Fibroblast of pulmonary artery (primary cell): ENCODE data around the gene ST14.

Experiments
- DNase-seq: peaks from one replicate; pipeline ENCODE4 v3.0.0-alpha.2; 2010; ENCODE audit warnings: low read depth
- H3K4me3 ChIP-seq: replicated peaks from 2 replicates; pipeline ENCODE4 v1.5.1; 2011; ENCODE audit warnings: low read depth, mild to moderate bottlenecking, control low read depth, low read length, moderate library complexity
- CTCF ChIP-seq: IDR thresholded peaks from 2 replicates; pipeline ENCODE4 v1.5.1; 2011; ENCODE audit warnings: mild to moderate bottlenecking, control low read depth, low read length, inconsistent platforms; ENCODE audit errors: missing control alignments

The ST14 gene

DNA sequence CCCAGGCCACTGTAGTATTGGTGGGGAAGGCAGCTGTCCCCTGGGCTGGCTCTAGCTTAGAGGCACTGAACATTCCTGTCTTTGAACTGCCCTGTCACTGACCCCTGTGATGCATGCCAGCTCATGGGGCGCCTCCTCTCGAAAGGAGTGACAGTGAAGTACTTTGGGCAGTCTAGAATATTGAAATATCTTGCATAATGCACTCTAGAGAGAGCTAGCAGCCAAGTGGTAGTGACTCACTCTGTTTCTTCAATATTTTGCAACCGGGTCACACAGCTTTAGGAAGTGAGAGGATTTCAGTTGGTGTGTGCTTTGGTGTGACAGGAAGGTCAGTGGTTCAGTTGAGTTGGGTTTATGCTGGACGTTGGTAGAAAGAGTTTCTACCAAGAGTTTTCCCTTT lies 35.5 kb upstream of the ST14 start:
- DNase-seq, result peak; percentile 95
- TF ChIP-seq CTCF, result no peak
- H3K4me3 ChIP-seq, result no peak overlapping the region

DNA sequence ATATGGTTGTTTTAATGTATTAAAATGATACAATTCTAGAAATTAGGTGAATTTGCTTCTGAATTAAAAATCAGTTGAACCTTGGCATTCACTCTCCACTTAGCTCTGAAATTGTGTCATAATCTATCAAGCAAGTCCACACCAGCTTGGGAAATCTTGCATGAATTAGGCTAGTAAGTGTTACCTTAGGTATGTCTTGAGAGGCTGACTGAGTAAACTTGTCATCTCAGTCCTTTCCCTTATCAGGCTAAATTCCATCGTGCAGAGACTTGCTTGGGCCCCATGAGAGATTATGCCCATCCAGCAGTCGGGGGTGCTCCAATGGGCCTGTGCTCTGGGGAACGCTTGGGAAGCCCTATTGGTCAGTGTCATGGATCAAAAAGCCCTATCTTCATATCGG lies 33.9 kb upstream of the ST14 start:
- no peak for DNase-seq
- TF ChIP-seq CTCF, result no peak

DNA sequence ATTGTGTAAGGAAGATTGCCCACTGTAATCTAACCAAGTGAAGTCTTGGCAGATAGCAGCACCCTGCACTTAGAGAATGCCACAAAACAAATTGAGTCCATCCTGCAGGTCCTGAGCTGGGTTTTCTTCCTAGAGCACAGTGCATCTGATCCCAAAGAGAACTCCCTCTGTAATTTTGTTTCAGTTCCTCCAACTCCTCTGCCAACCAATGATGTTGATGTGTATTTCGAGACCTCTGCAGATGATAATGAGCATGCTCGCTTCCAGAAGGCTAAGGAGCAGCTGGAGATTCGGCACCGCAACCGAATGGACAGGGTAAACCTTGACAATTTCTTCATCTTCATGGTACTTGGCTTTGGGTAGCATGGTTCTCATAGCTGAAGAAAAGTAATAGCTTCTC lies 33.1 kb upstream of the ST14 start:
- no peak for DNase-seq
- H3K4me3 ChIP-seq, result no peak overlapping the region
- no peak for TF ChIP-seq CTCF

More for the DNA sequence above, 33.9 kb upstream of the ST14 start:
- no peak overlapping the region for H3K4me3 ChIP-seq

DNA sequence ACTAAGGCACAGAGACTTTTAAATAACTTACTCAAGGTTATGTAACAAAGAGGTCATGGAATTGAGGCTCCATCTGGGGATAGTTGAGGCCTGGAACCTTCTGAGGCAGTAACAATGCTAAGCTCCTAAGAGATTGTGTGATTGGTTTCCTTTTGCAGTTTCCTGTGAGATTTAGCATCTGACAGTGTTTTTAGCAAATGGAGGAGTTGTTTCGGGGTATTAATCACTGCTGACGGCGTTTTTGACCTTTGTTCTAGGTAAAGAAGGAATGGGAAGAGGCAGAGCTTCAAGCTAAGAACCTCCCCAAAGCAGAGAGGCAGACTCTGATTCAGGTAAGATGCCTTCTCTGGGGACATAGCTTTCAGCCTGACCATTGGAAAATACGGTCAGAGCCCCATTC lies 32.1 kb upstream of the ST14 start:
- no peak for DNase-seq
- no peak overlapping the region for H3K4me3 ChIP-seq
- no peak for TF ChIP-seq CTCF

DNA sequence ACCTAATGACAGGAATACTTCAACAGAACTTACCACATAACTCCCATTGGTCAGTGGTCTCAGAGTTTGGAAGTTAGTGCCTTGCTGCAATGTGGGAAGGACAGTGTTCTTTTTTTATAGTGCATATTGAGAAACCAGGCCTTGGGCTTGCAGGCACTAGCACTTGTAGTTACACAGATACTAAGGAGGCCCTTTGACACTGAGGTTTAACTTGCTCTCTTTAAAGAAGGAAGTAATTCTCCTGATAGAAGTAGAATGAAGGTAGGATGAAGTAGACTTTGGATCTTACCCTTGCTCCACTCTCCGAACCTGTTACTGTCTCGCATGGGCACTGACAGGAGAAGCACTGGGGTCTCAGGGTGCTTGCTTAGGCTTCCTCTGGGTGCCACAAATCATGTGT lies 31.0 kb upstream of the ST14 start:
- H3K4me3 ChIP-seq, result no peak overlapping the region
- no peak for DNase-seq
- no peak for TF ChIP-seq CTCF

- DNase-seq, result no peak
- no peak overlapping the region for H3K4me3 ChIP-seq
- no peak for TF ChIP-seq CTCF
Measured at GRCh38 chr11:130129922-130130321, 29.7 kb upstream of the ST14 start.

DNA sequence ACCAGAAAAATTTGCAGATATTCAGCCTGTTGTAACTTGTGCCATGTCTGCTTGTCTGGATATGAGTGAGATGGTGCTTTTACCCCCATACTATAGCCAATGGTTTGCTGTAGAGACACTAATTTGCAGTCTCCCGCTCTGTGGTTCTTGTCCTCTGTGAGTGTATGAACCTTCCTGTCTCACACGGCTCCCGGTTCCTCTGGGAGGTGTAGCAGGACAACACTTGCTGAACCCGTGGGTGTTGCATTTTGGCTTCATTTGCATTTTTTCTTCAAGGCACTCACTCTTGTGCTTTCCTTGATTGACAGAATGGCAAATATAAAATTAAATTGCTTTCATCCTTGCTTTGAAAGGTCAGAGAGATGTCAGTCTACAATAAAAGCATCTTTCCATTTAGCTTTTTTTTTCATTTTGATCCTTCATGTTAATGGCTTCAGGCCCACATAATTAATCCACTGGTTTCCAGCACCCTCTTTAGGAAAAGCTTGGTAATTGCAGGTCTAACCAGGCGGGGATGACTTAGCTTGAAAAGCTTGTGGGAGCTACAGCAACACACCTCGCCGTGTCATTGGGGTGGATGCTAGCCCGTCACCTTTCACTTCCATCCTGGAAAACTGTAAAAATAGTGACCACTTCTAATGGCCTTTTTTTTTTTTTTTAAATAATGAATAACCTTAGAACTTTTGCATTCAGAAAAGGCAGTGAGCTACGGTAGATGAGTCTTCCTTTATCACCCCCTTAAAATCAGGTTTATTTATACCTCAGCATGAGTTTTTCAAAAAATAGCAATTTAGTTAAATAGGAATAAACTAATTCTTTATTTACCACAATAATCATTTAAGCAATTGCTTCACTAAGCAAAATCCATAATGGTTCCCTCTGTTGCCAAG lies 27.4 kb upstream of the ST14 start:
- peak; percentile 81 for DNase-seq
- no peak overlapping the region for H3K4me3 ChIP-seq
- peak; percentile 84 for TF ChIP-seq CTCF
